Measurements from ENCODE around the gene SRD5A1.

The SRD5A1 gene, protein sequence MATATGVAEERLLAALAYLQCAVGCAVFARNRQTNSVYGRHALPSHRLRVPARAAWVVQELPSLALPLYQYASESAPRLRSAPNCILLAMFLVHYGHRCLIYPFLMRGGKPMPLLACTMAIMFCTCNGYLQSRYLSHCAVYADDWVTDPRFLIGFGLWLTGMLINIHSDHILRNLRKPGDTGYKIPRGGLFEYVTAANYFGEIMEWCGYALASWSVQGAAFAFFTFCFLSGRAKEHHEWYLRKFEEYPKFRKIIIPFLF

GRCh38 chr5:6632888-6633468, at the start of gene SRD5A1, which contains the start of gene NSUN2:
Gene SRD5A1 (plus strand): TSS chr5:6633440. CDS start chr5:6633577, 137 bp downstream.
Gene NSUN2 (minus strand): TSS chr5:6633044. CDS start chr5:6632979, 65 bp downstream.
- peak within 1 kb of the TSS; percentile 98 for H3K4me3 ChIP-seq (replicated peaks; ENCODE audit: low read depth, low read length)
- DNase-seq (ENCODE audit: extremely low read depth, low read depth), result peak; percentile 55
- TF ChIP-seq, protein P1, sequence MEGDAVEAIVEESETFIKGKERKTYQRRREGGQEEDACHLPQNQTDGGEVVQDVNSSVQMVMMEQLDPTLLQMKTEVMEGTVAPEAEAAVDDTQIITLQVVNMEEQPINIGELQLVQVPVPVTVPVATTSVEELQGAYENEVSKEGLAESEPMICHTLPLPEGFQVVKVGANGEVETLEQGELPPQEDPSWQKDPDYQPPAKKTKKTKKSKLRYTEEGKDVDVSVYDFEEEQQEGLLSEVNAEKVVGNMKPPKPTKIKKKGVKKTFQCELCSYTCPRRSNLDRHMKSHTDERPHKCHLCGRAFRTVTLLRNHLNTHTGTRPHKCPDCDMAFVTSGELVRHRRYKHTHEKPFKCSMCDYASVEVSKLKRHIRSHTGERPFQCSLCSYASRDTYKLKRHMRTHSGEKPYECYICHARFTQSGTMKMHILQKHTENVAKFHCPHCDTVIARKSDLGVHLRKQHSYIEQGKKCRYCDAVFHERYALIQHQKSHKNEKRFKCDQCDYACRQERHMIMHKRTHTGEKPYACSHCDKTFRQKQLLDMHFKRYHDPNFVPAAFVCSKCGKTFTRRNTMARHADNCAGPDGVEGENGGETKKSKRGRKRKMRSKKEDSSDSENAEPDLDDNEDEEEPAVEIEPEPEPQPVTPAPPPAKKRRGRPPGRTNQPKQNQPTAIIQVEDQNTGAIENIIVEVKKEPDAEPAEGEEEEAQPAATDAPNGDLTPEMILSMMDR (IDR thresholded peaks at IDR 0.05; ENCODE audit: low read depth, low read length, missing control alignments), result no peak

DNA sequence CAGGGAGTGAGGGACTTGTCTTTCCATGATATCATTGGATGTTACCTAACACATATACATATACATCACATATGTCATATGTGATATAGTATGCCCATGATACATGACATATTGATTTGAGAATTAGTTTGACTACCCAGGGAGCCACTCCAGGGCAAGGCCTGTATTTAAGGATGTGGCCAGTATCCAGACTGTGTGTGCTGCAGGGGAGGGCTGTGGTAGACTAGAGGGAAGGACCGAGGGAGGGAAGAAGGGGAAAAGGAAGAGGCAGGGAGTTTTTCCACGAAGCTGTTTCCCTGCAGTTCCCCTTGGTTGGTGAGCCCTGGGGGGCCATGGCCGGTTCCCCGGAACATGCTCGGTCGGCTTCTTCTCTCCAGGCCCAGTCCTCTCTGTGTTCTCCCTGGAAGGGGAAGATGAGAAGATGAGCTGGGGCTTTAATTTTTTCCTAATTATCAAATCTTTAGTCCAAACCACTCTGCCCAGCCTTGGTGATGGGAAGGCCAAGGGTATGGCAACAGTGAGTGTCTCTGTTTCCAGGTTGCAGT, 49.1 kb upstream of the SRD5A1 start:
- DNase-seq (ENCODE audit: extremely low read depth, low read depth), result no peak
- TF ChIP-seq, protein P1 (IDR thresholded peaks at IDR 0.05; ENCODE audit: low read depth, low read length, missing control alignments), result no peak
- H3K4me3 ChIP-seq (replicated peaks; ENCODE audit: low read depth, low read length), result no peak overlapping the region

DNA sequence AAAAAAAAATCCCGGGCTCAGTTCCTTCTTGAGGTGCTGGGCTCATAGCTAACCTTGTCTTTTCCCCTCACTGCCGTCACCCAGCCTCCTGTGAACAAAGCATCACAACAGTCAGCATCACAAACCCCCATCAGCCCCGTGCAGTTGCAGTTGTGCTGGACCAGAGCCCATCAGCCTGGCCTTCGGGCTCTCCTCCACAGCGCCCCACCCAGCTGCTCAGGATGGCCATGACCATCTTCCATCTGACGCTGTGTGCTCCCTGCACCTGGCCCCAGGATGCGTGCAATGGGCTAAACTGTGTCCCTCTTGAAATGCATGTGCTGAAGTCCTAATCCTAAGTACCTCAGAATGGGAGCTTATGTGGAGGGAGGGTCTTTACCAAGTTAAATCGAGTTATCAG, 48.5 kb upstream of the SRD5A1 start:
- DNase-seq (ENCODE audit: extremely low read depth, low read depth), result no peak
- H3K4me3 ChIP-seq (replicated peaks; ENCODE audit: low read depth, low read length), result no peak overlapping the region
- TF ChIP-seq, protein P1 (IDR thresholded peaks at IDR 0.05; ENCODE audit: low read depth, low read length, missing control alignments), result no peak

DNA sequence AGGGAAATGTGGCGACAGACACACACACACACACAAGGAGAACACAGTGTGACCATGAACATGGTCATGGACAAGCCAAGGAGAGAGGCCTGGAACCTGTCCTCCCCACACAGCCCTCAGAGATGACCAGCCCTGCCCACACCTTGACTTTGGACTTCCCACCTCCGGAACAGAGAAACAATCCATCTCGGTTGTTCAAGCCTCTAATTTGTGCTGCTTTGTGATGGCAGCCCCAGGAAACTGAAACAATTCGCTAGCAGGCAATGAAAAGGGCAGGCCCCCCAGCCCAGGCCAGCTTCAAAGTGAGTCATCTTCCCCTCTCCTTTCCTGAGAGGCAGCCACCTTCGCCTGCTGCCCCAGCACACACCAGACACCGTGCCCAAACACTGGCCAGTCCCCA, 48.1 kb upstream of the SRD5A1 start:
- no peak for DNase-seq (ENCODE audit: extremely low read depth, low read depth)

DNA sequence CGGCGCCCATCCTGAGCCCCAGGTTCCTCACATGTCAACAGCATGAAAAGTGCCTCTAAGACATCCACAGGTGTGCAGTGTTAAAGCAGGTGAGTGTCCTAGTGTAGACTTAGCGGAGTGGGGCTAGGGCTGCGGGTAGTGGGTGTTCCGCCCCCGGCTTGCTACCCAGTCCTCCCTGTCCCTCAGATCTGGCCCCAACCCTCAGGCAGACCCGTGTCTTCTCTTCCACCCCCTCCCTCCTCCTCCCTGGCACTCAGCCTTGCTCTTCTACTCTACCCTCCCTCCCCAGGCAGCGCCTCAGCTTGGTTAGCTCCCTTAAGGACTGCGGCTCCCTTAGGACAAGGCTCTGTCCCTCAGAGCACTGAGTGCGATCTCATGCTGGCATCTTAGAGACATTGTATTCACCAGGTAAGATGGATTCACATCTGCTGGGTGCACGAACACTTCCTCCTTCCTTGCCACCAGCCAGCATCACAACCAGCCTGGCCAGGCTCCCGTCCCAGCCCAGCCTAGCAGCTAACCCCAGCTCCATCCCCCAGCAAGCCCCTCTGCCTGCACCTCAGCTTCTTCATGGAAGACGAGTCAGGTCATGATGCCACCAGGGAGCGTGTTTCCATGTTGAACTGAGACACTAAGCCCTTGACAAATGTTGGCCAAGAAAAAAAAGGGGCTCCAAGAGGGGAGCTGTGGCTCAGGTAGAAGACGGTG, 47.1 kb upstream of the SRD5A1 start:
- no peak for DNase-seq (ENCODE audit: extremely low read depth, low read depth)
- TF ChIP-seq, protein P1 (IDR thresholded peaks at IDR 0.05; ENCODE audit: low read depth, low read length, missing control alignments), result no peak

More for the DNA sequence above, 48.1 kb upstream of the SRD5A1 start:
- TF ChIP-seq, protein P1 (IDR thresholded peaks at IDR 0.05; ENCODE audit: low read depth, low read length, missing control alignments), result no peak
- no peak overlapping the region for H3K4me3 ChIP-seq (replicated peaks; ENCODE audit: low read depth, low read length)

DNA sequence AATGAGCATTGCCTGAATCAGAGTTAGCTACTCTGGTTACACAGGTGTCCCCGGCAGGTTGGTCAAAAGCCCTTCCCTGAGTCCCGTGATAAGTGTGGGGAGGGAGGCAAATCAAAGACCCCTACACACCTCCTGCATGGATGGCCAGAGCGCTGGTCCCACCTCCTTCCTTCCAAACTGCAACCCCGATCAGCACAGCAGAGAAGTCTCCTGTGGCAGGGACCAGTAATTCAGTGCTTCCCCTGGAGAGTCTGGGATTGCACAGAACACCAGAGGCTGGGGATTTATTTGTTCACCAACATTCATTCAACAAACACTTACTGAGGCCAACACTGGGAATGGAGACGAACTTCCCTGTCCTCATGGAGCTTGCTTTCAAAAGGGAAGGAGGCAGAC, 46.6 kb upstream of the SRD5A1 start:
- no peak overlapping the region for H3K4me3 ChIP-seq (replicated peaks; ENCODE audit: low read depth, low read length)
- TF ChIP-seq, protein P1 (IDR thresholded peaks at IDR 0.05; ENCODE audit: low read depth, low read length, missing control alignments), result no peak
- no peak for DNase-seq (ENCODE audit: extremely low read depth, low read depth)

More for the DNA sequence above, 47.1 kb upstream of the SRD5A1 start:
- H3K4me3 ChIP-seq (replicated peaks; ENCODE audit: low read depth, low read length), result no peak overlapping the region

Measured in HFF-Myc (cell line).